Gastrocnemius medialis (tissue), 4 donors: Measurements from ENCODE around the gene GRM5. TPM values are rescaled to one million over a fixed set of nuclear protein-coding genes. Genes with fewer than 3 reads are reported as not detected.

ENCODE experiments used
- ATAC-seq, 2 donors: fragments of 150-250 bp; one replicate each; pipeline ENCODE4 v1.9.1; 2016
- DNase-seq, 2 donors: peaks; one replicate each; pipeline ENCODE4 v3.0.0-alpha.2; 2019
- H3K27ac ChIP-seq, 4 donors: fragments of 200-600 bp; sonication (generic); 1 replicate in 1 of 4; 2 replicates in 3 of 4; pipeline ENCODE4 v1.5.1; 2016 to 2018; ENCODE audit warnings: mild to moderate bottlenecking in 2 of 4, moderate library complexity in 1 of 4
- H3K27me3 ChIP-seq, 3 donors: fragments of 200-600 bp; sonication (generic) in 2 of 3; 1 replicate in 1 of 3; 2 replicates in 2 of 3; pipeline versions ENCODE4 v1.5.1 to v1.6.0; 2016 to 2019; ENCODE audit warnings: mild to moderate bottlenecking in 1 of 3, moderate library complexity in 1 of 3
- H3K36me3 ChIP-seq, 2 donors: fragments of 200-600 bp; sonication (generic) in 1 of 2; one replicate each; pipeline ENCODE4 v1.5.1; 2017 to 2018
- H3K4me1 ChIP-seq, 2 donors: fragments of 200-600 bp; sonication (generic) in 1 of 2; one replicate each; pipeline ENCODE4 v1.5.1; 2016 to 2017; ENCODE audit warnings: mild to moderate bottlenecking in 2 of 2
- H3K4me3 ChIP-seq, 4 donors: fragments of 200-600 bp; sonication (generic) in 3 of 4; 1 replicate in 1 of 4; 2 replicates in 3 of 4; pipeline ENCODE4 v1.5.1; 2016 to 2019; ENCODE audit warnings: mild to moderate bottlenecking in 2 of 4
- H3K9me3 ChIP-seq, 3 donors: fragments of 200-600 bp; sonication (generic) in 2 of 3; 1 replicate in 1 of 3; 2 replicates in 2 of 3; pipeline ENCODE4 v1.5.1; 2016 to 2019
- POLR2A ChIP-seq, 2 donors: fragments of 450-650 bp; IDR thresholded peaks; one replicate each; pipeline ENCODE4 v1.6.1; 2017; ENCODE audit warnings: antibody characterized with exemption in 2 of 2, mild to moderate bottlenecking in 2 of 2, moderate library complexity in 2 of 2
- in situ Hi-C, 4 donors: fragments of 200-750 bp; cut with MboI; loops; one replicate each; pipeline versions ENCODE4 v1.15.0 to v1.8.0; 2017; ENCODE audit warnings: low sequenced_read_pairs in 4 of 4
- intact Hi-C: fragments of 100-400 bp; cut with DNase I; formaldehyde crosslinking; loops from one replicate; pipeline ENCODE4 v1.15.1; 2023; ENCODE audit warnings: low total_unique reads
- total RNA-seq, 4 donors: library from RNA; depleted of rRNA; stranded (reverse); fragments of >200 nt; gene quantifications; one replicate each; pipeline versions ENCODE4 v1.1.0 to v1.2.3, GENCODE V29; 2016
- TF ChIP-seq, protein P1 (sequence below), 5 experiments: fragments of 450-650 bp in 3 of 5; fragments of 200-600 bp in 2 of 5; sonication (generic) in 2 of 5; IDR thresholded peaks in 4 of 5; conservative IDR thresholded peaks in 1 of 5; 1 replicate in 4 of 5; 2 replicates in 1 of 5; pipeline ENCODE4 v1.5.1; 2016 to 2019; ENCODE audit warnings: antibody characterized with exemption in 5 of 5, mild to moderate bottlenecking in 3 of 5, moderate library complexity in 3 of 5

GRM5 gene
- total RNA-seq, 4 donors from 2014 or later, result not detected

DNA sequence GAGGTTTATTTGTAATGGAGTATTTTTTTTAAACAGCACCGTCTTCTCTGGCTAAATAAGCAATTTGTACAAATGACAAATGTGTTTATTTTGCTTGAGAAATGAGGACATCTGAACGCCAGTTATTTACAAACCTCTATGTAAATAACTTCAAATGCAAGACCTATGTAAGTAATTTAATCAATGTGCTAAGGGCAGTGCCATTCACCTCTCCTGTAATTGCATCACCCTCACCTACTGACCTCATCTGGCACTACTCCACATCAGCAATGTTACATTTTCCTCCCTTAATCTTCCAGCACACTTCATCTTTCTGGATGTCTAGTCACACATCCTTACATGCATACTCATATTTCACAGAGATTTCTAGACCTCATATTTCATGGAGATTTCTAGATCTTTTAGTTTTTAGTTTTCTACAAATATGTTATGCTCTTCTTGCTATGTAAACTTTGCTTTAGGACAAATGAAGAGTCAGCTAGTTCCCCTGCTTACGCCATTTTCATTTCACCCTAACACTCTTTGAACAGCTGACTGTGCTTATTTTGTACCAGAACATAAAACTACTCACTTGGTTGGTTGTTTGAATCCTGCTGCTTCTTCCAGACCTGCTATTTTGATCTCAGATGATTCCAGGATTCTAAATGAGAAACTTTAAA, 238.6 kb downstream of the GRM5 start:
- no peak overlapping the region for H3K27ac ChIP-seq
- DNase-seq, result no peak
- H3K4me1 ChIP-seq, result no peaks in the 10 kb centered on the region
- no peak overlapping the region for H3K4me3 ChIP-seq
- in situ Hi-C loops (no loop called here), intact Hi-C loops (no loop called here)
- TF ChIP-seq, protein P1, sequence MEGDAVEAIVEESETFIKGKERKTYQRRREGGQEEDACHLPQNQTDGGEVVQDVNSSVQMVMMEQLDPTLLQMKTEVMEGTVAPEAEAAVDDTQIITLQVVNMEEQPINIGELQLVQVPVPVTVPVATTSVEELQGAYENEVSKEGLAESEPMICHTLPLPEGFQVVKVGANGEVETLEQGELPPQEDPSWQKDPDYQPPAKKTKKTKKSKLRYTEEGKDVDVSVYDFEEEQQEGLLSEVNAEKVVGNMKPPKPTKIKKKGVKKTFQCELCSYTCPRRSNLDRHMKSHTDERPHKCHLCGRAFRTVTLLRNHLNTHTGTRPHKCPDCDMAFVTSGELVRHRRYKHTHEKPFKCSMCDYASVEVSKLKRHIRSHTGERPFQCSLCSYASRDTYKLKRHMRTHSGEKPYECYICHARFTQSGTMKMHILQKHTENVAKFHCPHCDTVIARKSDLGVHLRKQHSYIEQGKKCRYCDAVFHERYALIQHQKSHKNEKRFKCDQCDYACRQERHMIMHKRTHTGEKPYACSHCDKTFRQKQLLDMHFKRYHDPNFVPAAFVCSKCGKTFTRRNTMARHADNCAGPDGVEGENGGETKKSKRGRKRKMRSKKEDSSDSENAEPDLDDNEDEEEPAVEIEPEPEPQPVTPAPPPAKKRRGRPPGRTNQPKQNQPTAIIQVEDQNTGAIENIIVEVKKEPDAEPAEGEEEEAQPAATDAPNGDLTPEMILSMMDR (IDR thresholded peaks at IDR 0.05 in 4 of 5, conservative IDR thresholded peaks at IDR 0.05 in 1 of 5), result no peak
- no peak for TF ChIP-seq POLR2A (IDR thresholded peaks at IDR 0.05)
- no peaks in the 10 kb centered on the region for H3K36me3 ChIP-seq
- no peaks in the 10 kb centered on the region for H3K27me3 ChIP-seq
- H3K9me3 ChIP-seq, result no peaks in the 10 kb centered on the region
- no peak for ATAC-seq

GRCh38 chr11:88819616-88820015, 246.2 kb downstream of the GRM5 start:
- in situ Hi-C loops (no loop called here), intact Hi-C loops (no loop called here)
- no peak for ATAC-seq
- DNase-seq, result no peak
- Histone ChIP-seq H3K4me3 (no peak overlapping the region), H3K9me3 (no peaks in the 10 kb centered on the region), H3K36me3 (no peaks in the 10 kb centered on the region), H3K27me3 (no peaks in the 10 kb centered on the region), H3K4me1 (no peaks in the 10 kb centered on the region), H3K27ac (no peak overlapping the region)
- no peak for TF ChIP-seq POLR2A (IDR thresholded peaks at IDR 0.05)

DNA sequence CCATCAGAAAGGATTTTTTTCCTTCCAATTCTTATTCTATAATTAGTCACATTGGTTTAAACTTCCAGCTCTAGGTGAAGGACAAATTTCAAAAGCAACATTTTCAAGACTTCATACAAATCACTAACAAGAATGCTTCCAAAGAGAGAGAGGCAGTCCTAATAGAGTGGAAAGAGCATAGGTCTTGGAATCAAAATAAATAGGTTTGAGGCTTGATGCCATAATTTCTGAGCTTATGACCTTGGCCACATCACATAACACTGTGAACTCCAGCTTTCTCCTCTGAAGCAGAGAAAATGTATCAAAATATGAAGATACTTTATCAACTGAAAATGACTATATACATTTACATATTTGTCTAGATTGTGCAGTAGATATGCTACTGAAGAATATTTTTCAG, 246.8 kb downstream of the GRM5 start:
- in situ Hi-C loops, result no loop called here
- H3K27me3 ChIP-seq, result no peaks in the 10 kb centered on the region
- intact Hi-C loops, result no loop called here
- DNase-seq, result no peak
- no peaks in the 10 kb centered on the region for H3K36me3 ChIP-seq
- no peak overlapping the region for H3K4me3 ChIP-seq
- ATAC-seq, result no peak
- no peaks in the 10 kb centered on the region for H3K4me1 ChIP-seq
- TF ChIP-seq, protein P1 (IDR thresholded peaks at IDR 0.05 in 4 of 5, conservative IDR thresholded peaks at IDR 0.05 in 1 of 5), result no peak
- no peaks in the 10 kb centered on the region for H3K9me3 ChIP-seq
- no peak overlapping the region for H3K27ac ChIP-seq

- in situ Hi-C loops (no loop called here), intact Hi-C loops (no loop called here)
- no peaks in the 10 kb centered on the region for H3K4me1 ChIP-seq
- no peaks in the 10 kb centered on the region for H3K27me3 ChIP-seq
- no peak overlapping the region for H3K27ac ChIP-seq
- TF ChIP-seq, protein P1 (IDR thresholded peaks at IDR 0.05 in 4 of 5, conservative IDR thresholded peaks at IDR 0.05 in 1 of 5), result no peak
- TF ChIP-seq POLR2A (IDR thresholded peaks at IDR 0.05), result no peak
- no peak for ATAC-seq
- no peaks in the 10 kb centered on the region for H3K9me3 ChIP-seq
- no peak for DNase-seq
- H3K4me3 ChIP-seq, result no peak overlapping the region
- no peaks in the 10 kb centered on the region for H3K36me3 ChIP-seq
Observed at GRCh38 chr11:88815505-88815904, 250.3 kb downstream of the GRM5 start.

- no peak for TF ChIP-seq POLR2A (IDR thresholded peaks at IDR 0.05)
- TF ChIP-seq, protein P1 (IDR thresholded peaks at IDR 0.05 in 4 of 5, conservative IDR thresholded peaks at IDR 0.05 in 1 of 5), result no peak
- intact Hi-C loops, result no loop called here
- H3K36me3 ChIP-seq, result no peaks in the 10 kb centered on the region
- in situ Hi-C loops, result no loop called here
- no peaks in the 10 kb centered on the region for H3K9me3 ChIP-seq
- no peak overlapping the region for H3K4me3 ChIP-seq
- no peaks in the 10 kb centered on the region for H3K4me1 ChIP-seq
- DNase-seq (no peak), ATAC-seq (no peak)
- no peaks in the 10 kb centered on the region for H3K27me3 ChIP-seq
- H3K27ac ChIP-seq, result no peak overlapping the region
Observed at GRCh38 chr11:88814076-88814475, 251.7 kb downstream of the GRM5 start.
